ENCODE measurements around the gene CBFB.

DNA sequence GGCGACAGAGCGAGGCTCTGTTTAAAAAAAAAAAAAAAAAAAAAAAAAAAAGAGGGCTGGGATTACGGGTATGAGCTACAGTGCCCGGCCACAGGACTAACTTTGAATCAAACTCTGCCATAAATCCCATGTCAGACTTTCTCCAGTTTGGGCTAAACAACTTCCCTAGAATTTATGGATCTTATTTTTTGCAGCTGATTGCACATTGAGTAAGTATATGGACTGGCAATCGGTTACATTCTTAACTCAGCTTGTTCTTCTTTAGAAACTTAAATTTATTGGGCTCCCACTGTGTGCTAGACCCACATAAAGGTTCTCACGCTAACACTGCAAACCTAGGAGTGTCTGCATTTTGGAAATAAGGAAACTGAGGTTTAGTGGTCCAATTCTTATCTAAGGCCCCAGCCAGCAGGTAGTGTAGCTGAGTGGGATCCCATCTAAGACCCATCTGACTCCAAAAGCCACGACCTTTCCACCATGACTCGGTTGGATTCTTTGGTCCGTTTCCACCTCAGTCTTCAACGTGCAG is 718 bp upstream of the CBFB start:
- TF ChIP-seq ZNF607 (CRISPR knock-in tag; IDR thresholded peaks at IDR 0.05; ENCODE audit: borderline replicate concordance) (no peak), IKZF1 (IDR thresholded peaks at IDR 0.05) (no peak), CEBPB (IDR thresholded peaks at IDR 0.05; ENCODE audit: borderline replicate concordance, low read depth, low read length) (no peak), TRIM24 (CRISPR knock-in tag; IDR thresholded peaks at IDR 0.05) (no peak), ZNF564 (CRISPR knock-in tag; IDR thresholded peaks at IDR 0.05) (no peak), ZNF101 (CRISPR knock-in tag; IDR thresholded peaks at IDR 0.05; ENCODE audit: borderline replicate concordance, low read depth) (no peak), FIP1L1 (IDR thresholded peaks at IDR 0.05; ENCODE audit: borderline replicate concordance, insufficient read depth, low read depth, low read length) (no peak), ZNF780A (CRISPR knock-in tag; IDR thresholded peaks at IDR 0.05) (no peak)
- TF ChIP-seq, protein P1, sequence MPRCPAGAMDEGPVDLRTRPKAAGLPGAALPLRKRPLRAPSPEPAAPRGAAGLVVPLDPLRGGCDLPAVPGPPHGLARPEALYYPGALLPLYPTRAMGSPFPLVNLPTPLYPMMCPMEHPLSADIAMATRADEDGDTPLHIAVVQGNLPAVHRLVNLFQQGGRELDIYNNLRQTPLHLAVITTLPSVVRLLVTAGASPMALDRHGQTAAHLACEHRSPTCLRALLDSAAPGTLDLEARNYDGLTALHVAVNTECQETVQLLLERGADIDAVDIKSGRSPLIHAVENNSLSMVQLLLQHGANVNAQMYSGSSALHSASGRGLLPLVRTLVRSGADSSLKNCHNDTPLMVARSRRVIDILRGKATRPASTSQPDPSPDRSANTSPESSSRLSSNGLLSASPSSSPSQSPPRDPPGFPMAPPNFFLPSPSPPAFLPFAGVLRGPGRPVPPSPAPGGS (CRISPR knock-in tag; IDR thresholded peaks at IDR 0.05): no peak
